ENCODE data around the gene SPNS3.

DNA sequence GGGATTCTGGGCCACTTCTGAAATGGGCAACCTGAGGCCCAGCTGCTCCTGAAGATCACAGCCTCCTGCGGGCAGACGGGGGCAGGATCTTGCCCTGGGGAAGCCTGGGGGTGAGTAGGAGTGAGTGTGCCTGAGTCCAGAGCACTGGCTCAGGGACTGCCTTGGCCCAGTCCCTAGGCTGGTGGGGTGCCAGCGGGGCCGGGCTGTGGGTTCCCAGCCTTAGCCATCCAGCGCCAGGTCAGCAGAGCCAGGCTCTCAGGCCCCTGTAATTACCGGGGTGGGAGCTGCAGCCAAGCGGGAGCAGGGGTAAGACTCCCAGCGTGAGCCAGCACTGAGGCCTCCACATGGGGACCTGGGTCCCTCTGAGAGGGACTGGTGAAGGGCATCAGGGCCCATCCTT is 73.2 kb downstream of the SPNS3 start:
- TF ChIP-seq, protein P1, sequence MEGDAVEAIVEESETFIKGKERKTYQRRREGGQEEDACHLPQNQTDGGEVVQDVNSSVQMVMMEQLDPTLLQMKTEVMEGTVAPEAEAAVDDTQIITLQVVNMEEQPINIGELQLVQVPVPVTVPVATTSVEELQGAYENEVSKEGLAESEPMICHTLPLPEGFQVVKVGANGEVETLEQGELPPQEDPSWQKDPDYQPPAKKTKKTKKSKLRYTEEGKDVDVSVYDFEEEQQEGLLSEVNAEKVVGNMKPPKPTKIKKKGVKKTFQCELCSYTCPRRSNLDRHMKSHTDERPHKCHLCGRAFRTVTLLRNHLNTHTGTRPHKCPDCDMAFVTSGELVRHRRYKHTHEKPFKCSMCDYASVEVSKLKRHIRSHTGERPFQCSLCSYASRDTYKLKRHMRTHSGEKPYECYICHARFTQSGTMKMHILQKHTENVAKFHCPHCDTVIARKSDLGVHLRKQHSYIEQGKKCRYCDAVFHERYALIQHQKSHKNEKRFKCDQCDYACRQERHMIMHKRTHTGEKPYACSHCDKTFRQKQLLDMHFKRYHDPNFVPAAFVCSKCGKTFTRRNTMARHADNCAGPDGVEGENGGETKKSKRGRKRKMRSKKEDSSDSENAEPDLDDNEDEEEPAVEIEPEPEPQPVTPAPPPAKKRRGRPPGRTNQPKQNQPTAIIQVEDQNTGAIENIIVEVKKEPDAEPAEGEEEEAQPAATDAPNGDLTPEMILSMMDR (IDR thresholded peaks at IDR 0.05; ENCODE audit: low read length), result no peak
- TF ChIP-seq EZH2 (optimal IDR thresholded peaks at IDR 0.05; ENCODE audit: low read depth, low read length) (no peak), EZH2phosphoT487 (IDR thresholded peaks at IDR 0.05; ENCODE audit: low read length) (no peak)

All from MM.1S (cell line).